Lower leg skin (tissue), 4 donors: ENCODE measurements around the gene SIRT4. TPM values are rescaled to one million over a fixed set of nuclear protein-coding genes. Genes with fewer than 3 reads are reported as not detected.

Source experiments
- DNase-seq, 2 donors: peaks; one replicate each; pipeline ENCODE4 v3.0.0-alpha.2; 2019; ENCODE audit warnings: low spot score in 2 of 2
- H3K4me3 ChIP-seq: fragments of 200-600 bp; sonication (generic); 2 replicates; pipeline ENCODE4 v1.5.1; 2017; ENCODE audit warnings: mild to moderate bottlenecking, low read depth; ENCODE audit not compliant: poor library complexity, severe bottlenecking
- POLR2A ChIP-seq, 2 donors: fragments of 450-650 bp; IDR thresholded peaks; one replicate each; pipeline ENCODE4 v1.6.1; 2016 to 2017; ENCODE audit warnings: antibody characterized with exemption in 2 of 2, mild to moderate bottlenecking in 1 of 2, moderate library complexity in 1 of 2
- WGBS, 2 donors: methylation state at CpG; one replicate each; pipeline ENCODE4 v1.1.5; 2018; 5-methylcytosine and 5-hydroxymethylcytosine counted together
- intact Hi-C: fragments of 100-400 bp; cut with DNase I; formaldehyde crosslinking; loops from one replicate; pipeline ENCODE4 v1.15.0; 2023; ENCODE audit warnings: low total_unique reads
- total RNA-seq, 4 donors: library from RNA; depleted of rRNA; stranded (reverse); fragments of >200 nt; gene quantifications; one replicate each; pipeline ENCODE4 v1.1.0, GENCODE V29; 2016
- TF ChIP-seq, protein P1 (sequence below), 3 donors: fragments of 450-650 bp; IDR thresholded peaks; one replicate each; pipeline ENCODE4 v1.5.1; 2016; ENCODE audit warnings: antibody characterized with exemption in 3 of 3, mild to moderate bottlenecking in 3 of 3, moderate library complexity in 2 of 3

SIRT4 gene
- total RNA-seq, 4 donors from 2014 or later = 0.49 to 4.1 (median 2.8) TPM

- intact Hi-C loops = no loop called here
- TF ChIP-seq, protein P1, sequence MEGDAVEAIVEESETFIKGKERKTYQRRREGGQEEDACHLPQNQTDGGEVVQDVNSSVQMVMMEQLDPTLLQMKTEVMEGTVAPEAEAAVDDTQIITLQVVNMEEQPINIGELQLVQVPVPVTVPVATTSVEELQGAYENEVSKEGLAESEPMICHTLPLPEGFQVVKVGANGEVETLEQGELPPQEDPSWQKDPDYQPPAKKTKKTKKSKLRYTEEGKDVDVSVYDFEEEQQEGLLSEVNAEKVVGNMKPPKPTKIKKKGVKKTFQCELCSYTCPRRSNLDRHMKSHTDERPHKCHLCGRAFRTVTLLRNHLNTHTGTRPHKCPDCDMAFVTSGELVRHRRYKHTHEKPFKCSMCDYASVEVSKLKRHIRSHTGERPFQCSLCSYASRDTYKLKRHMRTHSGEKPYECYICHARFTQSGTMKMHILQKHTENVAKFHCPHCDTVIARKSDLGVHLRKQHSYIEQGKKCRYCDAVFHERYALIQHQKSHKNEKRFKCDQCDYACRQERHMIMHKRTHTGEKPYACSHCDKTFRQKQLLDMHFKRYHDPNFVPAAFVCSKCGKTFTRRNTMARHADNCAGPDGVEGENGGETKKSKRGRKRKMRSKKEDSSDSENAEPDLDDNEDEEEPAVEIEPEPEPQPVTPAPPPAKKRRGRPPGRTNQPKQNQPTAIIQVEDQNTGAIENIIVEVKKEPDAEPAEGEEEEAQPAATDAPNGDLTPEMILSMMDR (IDR thresholded peaks at IDR 0.05) = no peak
- TF ChIP-seq POLR2A (IDR thresholded peaks at IDR 0.05) = no peak
- no peak for DNase-seq
- WGBS, 2 donors = 90 to 92% methylated on average over 5 of the region's 5 CpGs
- H3K4me3 ChIP-seq = no peak overlapping the region
Observed at GRCh38 chr12:120260607-120261006, 41.5 kb upstream of the SIRT4 start.

DNA sequence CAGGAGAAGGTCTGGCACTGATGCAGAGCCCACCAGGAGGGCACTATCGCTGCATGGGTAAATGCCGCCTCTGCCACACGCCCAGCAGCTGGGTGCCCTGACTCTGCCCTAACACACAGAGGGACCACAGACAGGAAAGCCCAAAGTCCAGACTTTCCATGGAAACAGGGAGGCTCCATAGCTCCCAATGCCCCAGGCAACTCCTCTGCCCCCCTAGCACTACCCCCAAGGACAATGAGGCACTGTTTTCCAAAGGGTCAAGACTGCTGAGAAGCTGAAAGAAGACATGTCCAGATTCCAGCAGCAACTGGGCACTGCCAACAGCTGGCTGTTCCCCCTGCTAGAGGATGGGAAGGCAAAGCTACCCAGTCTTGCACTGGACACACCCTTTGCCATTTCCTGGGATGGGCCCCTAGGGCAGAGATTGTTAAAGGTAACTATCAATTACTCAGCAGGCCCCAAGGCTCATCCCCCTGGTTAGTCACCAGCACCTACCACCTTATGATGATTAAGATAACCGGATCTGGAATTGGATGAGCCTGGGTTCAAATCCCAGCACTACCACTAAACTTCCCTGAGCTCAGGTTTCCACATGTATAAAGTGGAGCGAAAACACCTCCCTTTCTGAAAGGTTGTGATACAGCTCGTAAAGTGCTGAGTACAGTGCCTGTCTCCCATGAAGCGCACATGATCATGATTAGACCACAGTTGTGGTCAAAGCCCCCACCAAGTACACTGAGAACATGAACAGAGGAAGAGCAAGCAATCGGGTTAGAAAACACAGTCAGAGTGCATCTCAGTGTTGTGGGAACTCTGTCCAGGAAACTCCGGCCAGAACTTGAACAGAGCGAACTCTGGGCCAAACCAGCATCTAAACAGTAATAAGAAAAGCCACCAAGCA is 39.9 kb upstream of the SIRT4 start:
- no peak for TF ChIP-seq POLR2A (IDR thresholded peaks at IDR 0.05)
- TF ChIP-seq, protein P1 (IDR thresholded peaks at IDR 0.05) = no peak
- 55 to 63% methylated on average over 10 of the region's 10 CpGs for WGBS, 2 donors
- intact Hi-C loops = no loop called here
- DNase-seq = peak in 1 of 2 donors; percentile 71
- H3K4me3 ChIP-seq = no peak overlapping the region

- intact Hi-C loops = no loop called here
- no peak for TF ChIP-seq POLR2A (IDR thresholded peaks at IDR 0.05)
- TF ChIP-seq, protein P1 (IDR thresholded peaks at IDR 0.05) = no peak
- 37 to 38% methylated on average over 14 to 15 of the region's 15 CpGs for WGBS, 2 donors
- no peak for DNase-seq
- no peak overlapping the region for H3K4me3 ChIP-seq
Observed at GRCh38 chr12:120262852-120263747, 39.0 kb upstream of the SIRT4 start.

DNA sequence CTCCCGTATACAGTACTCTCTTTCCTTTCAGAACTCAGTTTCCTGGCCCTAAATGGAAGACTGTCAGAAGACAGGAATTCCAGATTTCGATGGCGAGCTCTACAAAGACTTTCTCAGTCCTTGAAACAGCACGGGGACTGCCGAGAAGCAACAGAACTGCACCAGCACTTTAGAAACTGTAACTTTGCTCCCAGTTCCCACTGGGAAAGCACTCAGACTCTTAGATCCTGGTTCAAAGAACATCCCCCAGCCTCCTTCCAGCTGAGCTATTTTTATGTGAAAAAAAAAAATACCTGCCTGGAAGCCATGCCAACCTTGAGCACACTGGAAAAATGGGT is 38.4 kb upstream of the SIRT4 start:
- DNase-seq = no peak
- peak overlapping the region; percentile 73 for H3K4me3 ChIP-seq
- 6 to 19% methylated on average over 5 of the region's 5 CpGs for WGBS, 2 donors
- TF ChIP-seq, protein P1 (IDR thresholded peaks at IDR 0.05) = no peak
- no peak for TF ChIP-seq POLR2A (IDR thresholded peaks at IDR 0.05)
- intact Hi-C loops = loop anchor here (2.0 kb wide), 1 partner anchor 35 kb away; no protein-coding TSS in a partner anchor

DNA sequence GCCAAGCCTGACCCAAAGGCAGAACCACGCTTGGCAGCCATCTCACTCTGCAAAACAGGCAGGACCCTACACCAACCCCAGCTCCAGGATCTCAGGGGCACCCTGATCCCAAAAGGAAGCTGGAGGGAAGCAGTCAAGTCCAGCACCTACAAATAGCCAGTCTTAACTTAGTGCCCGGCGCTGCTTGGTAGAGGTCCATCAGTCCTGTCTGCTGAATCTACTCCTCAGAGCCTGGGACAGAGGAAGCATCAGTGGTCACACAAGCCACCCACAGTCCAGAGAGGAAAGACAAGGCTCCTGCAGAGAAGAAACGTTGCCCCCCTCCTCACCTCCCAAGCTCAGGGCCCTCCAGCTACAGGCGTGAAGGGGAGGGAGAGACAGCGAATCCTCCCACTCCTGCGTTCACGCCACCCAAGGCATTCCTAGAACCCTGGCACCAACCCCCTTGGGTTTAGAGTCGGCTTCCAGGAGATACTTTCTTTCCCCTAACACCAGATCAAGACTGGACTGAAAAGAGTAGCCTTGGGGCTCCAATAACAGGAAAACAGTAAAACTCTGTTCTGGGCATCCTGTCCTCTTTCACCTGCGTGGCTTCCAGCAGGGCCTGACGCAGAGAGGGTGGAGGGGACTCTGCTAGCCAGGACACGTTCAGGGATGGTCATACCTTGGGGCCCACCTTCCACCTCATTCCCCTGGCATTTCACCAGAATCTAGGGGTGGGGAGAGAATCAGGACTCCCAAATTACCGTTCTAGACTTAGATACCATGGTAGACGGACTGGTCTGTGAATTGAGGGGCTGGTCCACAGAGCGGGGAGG is 37.8 kb upstream of the SIRT4 start:
- DNase-seq = no peak
- H3K4me3 ChIP-seq = peak overlapping the region; percentile 73
- TF ChIP-seq POLR2A (IDR thresholded peaks at IDR 0.05) = no peak
- TF ChIP-seq, protein P1 (IDR thresholded peaks at IDR 0.05) = no peak
- intact Hi-C loops = loop anchor here (2.0 kb wide), 1 partner anchor 35 kb away; no protein-coding TSS in a partner anchor
- WGBS, 2 donors = 19 to 22% methylated on average over 15 of the region's 15 CpGs
